Body of pancreas (tissue), 4 donors: ENCODE results near the gene CCER1. TPM values are rescaled to one million over a fixed set of nuclear protein-coding genes. Genes with fewer than 3 reads are reported as not detected.
"Not testable (repeated sequence)": the region's sequence is repeated elsewhere in the genome, so short reads cannot be mapped to it uniquely, and the experiment has no call there.

Experiments used
- ATAC-seq: fragments of 150-250 bp; one replicate; pipeline ENCODE4 v1.9.1; 2016
- DNase-seq, 4 donors: peaks; one replicate each; pipeline ENCODE4 v3.0.0-alpha.2; 2019
- H3K27ac ChIP-seq, 4 donors: fragments of 200-600 bp; sonication (generic); 1 replicate in 3 of 4; 2 replicates in 1 of 4; pipeline versions ENCODE4 v1.5.1 to v1.6.1; 2016 to 2019; ENCODE audit warnings: mild to moderate bottlenecking in 1 of 4, mixed read lengths in 1 of 4, moderate library complexity in 1 of 4
- H3K27me3 ChIP-seq, 2 donors: fragments of 200-600 bp; sonication (generic); one replicate each; pipeline ENCODE4 v1.6.0; 2016; ENCODE audit warnings: mild to moderate bottlenecking in 1 of 2
- H3K36me3 ChIP-seq, 2 donors: fragments of 200-600 bp; sonication (generic); replicated peaks in 1 of 2; 2 replicates each; pipeline ENCODE4 v1.5.1; 2016; ENCODE audit warnings: low read depth in 2 of 2; ENCODE audit not compliant: insufficient read depth in 1 of 2
- H3K4me1 ChIP-seq: fragments of 200-600 bp; sonication (generic); one replicate; pipeline ENCODE4 v1.6.0; 2016
- H3K4me3 ChIP-seq, 2 donors: fragments of 200-600 bp; sonication (generic); 1 replicate in 1 of 2; 2 replicates in 1 of 2; pipeline ENCODE4 v1.5.1; 2016 to 2019
- H3K9me3 ChIP-seq, 3 donors: fragments of 200-600 bp; sonication (generic); 1 replicate in 2 of 3; 2 replicates in 1 of 3; pipeline ENCODE4 v1.5.1; 2016
- CTCF ChIP-seq, 7 experiments: fragments of 450-650 bp in 4 of 7; fragments of 200-600 bp in 3 of 7; sonication (generic) in 3 of 7; IDR thresholded peaks; one replicate each; pipeline ENCODE4 v1.5.1; 2016 to 2019; ENCODE audit warnings: antibody characterized with exemption in 7 of 7
- POLR2A ChIP-seq, 3 donors: fragments of 450-650 bp; IDR thresholded peaks; one replicate each; pipeline ENCODE4 v1.6.1; 2016; ENCODE audit warnings: antibody characterized with exemption in 3 of 3, mild to moderate bottlenecking in 2 of 3
- WGBS, 2 donors: methylation state at CpG; one replicate each; pipeline ENCODE4 v1.1.5; 2017; 5-methylcytosine and 5-hydroxymethylcytosine counted together
- intact Hi-C: fragments of 100-400 bp; cut with DNase I; formaldehyde crosslinking; loops from one replicate; pipeline ENCODE4 v1.15.1; 2023
- total RNA-seq, 2 donors: library from RNA; depleted of rRNA; stranded (reverse); fragments of >200 nt; gene quantifications; one replicate each; pipeline ENCODE4 v1.1.0, GENCODE V29; 2016

The CCER1 gene
- total RNA-seq, 2 donors from 2014 or later: not detected

GRCh38 chr12:90987101-90987500, 32.1 kb upstream of the CCER1 start:
- H3K4me1 ChIP-seq: no peaks in the 10 kb centered on the region
- WGBS, 2 donors: 73 to 100% methylated on average over 1 of the region's 1 CpG
- TF ChIP-seq POLR2A (IDR thresholded peaks at IDR 0.05): no peak
- no peak for TF ChIP-seq CTCF (IDR thresholded peaks at IDR 0.05)
- intact Hi-C loops: no loop called here
- H3K27ac ChIP-seq: no peak overlapping the region
- no peak for ATAC-seq
- no peak for DNase-seq
- H3K9me3 ChIP-seq: no peaks in the 10 kb centered on the region
- H3K36me3 ChIP-seq: no peaks in the 10 kb centered on the region
- no peak overlapping the region for H3K4me3 ChIP-seq
- no peaks in the 10 kb centered on the region for H3K27me3 ChIP-seq

- ATAC-seq, DNase-seq, H3K27ac ChIP-seq, H3K9me3 ChIP-seq, H3K4me3 ChIP-seq, H3K36me3 ChIP-seq, H3K27me3 ChIP-seq, intact Hi-C loops, H3K4me1 ChIP-seq: not testable (repeated sequence)
- 67 to 78% methylated on average over 3 of the region's 3 CpGs for WGBS, 2 donors
Measured at GRCh38 chr12:90985331-90985730, 30.4 kb upstream of the CCER1 start.

GRCh38 chr12:90984114-90984513, 29.1 kb upstream of the CCER1 start:
- WGBS, 2 donors: 48 to 58% methylated on average over 3 of the region's 3 CpGs
- intact Hi-C loops: no loop called here
- Histone ChIP-seq H3K9me3 (no peaks in the 10 kb centered on the region), H3K4me1 (no peaks in the 10 kb centered on the region), H3K27ac (no peak overlapping the region), H3K27me3 (no peaks in the 10 kb centered on the region), H3K4me3 (no peak overlapping the region), H3K36me3 (no peaks in the 10 kb centered on the region)
- TF ChIP-seq POLR2A (IDR thresholded peaks at IDR 0.05) (no peak), CTCF (IDR thresholded peaks at IDR 0.05) (no peak)
- no peak for DNase-seq
- no peak for ATAC-seq

GRCh38 chr12:90982170-90982569, 27.2 kb upstream of the CCER1 start:
- WGBS, 2 donors: 94 to 96% methylated on average over 1 of the region's 1 CpG

GRCh38 chr12:90979951-90980350, 25.0 kb upstream of the CCER1 start:
- WGBS, 2 donors: 60 to 68% methylated on average over 3 of the region's 3 CpGs
- ATAC-seq (no peak), DNase-seq (no peak)
- Histone ChIP-seq H3K9me3 (no peaks in the 10 kb centered on the region), H3K27me3 (no peaks in the 10 kb centered on the region), H3K36me3 (no peaks in the 10 kb centered on the region), H3K27ac (no peak overlapping the region), H3K4me3 (no peak overlapping the region), H3K4me1 (no peaks in the 10 kb centered on the region)
- no peak for TF ChIP-seq CTCF (IDR thresholded peaks at IDR 0.05)
- no peak for TF ChIP-seq POLR2A (IDR thresholded peaks at IDR 0.05)
- intact Hi-C loops: loop anchor here (10.0 kb wide), 1 partner anchor 375 kb away; no protein-coding TSS in a partner anchor

More at GRCh38 chr12:90982170-90982569, 27.2 kb upstream of the CCER1 start:
- Histone ChIP-seq H3K4me1 (no peaks in the 10 kb centered on the region), H3K9me3 (no peaks in the 10 kb centered on the region), H3K4me3 (no peak overlapping the region), H3K27ac (no peak overlapping the region), H3K27me3 (no peaks in the 10 kb centered on the region), H3K36me3 (no peaks in the 10 kb centered on the region)
- no peak for TF ChIP-seq CTCF (IDR thresholded peaks at IDR 0.05)
- no peak for TF ChIP-seq POLR2A (IDR thresholded peaks at IDR 0.05)
- intact Hi-C loops: no loop called here
- ATAC-seq (no peak), DNase-seq (no peak)
